GM13976 (cell line): ENCODE results near the gene ESPNL.

Source experiments
- DNase-seq: peaks from one replicate; pipeline ENCODE4 v3.0.0; 2012; ENCODE audit warnings: low spot score
- in situ Hi-C: fragments of 300-500 bp; cut with MboI; formaldehyde crosslinking; loops from one replicate; pipeline ENCODE4 v1.12.0; 2022; ENCODE audit warnings: low sequenced_read_pairs, mixed read lengths, inconsistent platforms; ENCODE audit not compliant: unreplicated experiment
- TF ChIP-seq, protein P1 (sequence below): IDR thresholded peaks from 2 replicates; pipeline ENCODE4 v1.5.1; 2012; ENCODE audit warnings: borderline replicate concordance, mild to moderate bottlenecking; ENCODE audit not compliant: insufficient read depth; ENCODE audit errors: extremely low read depth, missing control alignments, control extremely low read depth

Gene ESPNL

GRCh38 chr2:238130696-238131628 lies 30.8 kb downstream of the ESPNL start:
- TF ChIP-seq, protein P1, sequence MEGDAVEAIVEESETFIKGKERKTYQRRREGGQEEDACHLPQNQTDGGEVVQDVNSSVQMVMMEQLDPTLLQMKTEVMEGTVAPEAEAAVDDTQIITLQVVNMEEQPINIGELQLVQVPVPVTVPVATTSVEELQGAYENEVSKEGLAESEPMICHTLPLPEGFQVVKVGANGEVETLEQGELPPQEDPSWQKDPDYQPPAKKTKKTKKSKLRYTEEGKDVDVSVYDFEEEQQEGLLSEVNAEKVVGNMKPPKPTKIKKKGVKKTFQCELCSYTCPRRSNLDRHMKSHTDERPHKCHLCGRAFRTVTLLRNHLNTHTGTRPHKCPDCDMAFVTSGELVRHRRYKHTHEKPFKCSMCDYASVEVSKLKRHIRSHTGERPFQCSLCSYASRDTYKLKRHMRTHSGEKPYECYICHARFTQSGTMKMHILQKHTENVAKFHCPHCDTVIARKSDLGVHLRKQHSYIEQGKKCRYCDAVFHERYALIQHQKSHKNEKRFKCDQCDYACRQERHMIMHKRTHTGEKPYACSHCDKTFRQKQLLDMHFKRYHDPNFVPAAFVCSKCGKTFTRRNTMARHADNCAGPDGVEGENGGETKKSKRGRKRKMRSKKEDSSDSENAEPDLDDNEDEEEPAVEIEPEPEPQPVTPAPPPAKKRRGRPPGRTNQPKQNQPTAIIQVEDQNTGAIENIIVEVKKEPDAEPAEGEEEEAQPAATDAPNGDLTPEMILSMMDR = no peak
- in situ Hi-C loops = no loop called here
- no peak for DNase-seq

- in situ Hi-C loops = no loop called here
- TF ChIP-seq, protein P1 = no peak
- DNase-seq = no peak
These were observed 31.8 kb downstream of the ESPNL start for GRCh38 chr2:238131761-238132462.

DNA sequence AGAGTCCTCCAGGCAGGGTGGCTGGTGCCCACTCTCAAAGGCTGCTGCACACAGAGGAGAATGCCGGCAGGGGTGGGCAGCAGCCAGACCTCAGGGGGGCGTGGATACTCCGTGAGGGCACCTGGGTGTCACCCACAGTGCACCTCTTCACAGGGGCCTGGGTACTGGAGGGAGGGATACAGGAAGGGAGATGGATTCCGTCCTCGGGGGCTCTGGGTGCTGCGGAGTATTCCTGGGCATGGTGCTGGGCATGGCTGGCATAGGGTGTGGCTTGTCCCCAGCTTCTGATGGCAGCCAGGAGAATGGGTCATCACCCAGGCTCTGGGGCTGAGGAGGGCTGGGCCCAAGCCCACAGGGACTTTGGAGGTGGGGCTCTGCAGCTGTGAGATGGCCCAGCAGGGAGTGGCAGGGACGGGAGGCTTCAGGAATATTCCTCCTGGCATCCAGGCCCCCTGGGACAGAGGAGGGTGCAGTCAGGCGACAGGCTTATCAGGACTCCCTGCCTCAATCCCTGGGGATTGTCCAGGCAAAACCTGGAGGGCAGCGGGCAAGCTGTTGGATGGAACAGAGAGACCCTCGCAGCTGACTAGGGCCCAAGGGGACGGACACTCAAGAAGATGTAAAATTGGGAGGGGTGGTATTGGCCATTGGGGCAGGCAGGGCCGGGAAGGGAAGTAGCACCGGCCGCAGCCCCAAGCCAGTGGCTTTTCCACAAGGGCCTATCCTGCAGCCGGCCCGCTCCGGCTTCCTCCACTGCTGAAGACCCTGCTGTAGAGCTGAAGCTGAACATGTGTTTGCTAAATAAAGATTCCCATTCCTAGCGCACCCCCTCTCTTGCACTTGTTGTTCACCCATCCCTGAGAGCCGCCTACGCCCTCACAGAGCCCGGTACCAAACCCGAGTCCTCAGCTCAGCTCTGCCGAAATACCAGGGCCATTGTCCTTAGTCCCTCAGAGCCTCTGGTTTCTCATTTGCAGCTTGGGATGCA lies 32.6 kb downstream of the ESPNL start:
- DNase-seq = no peak
- TF ChIP-seq, protein P1 = no peak
- in situ Hi-C loops = no loop called here

- no peak for DNase-seq
- in situ Hi-C loops = no loop called here
- TF ChIP-seq, protein P1 = no peak
These were observed 33.6 kb downstream of the ESPNL start for GRCh38 chr2:238133499-238134392.

GRCh38 chr2:238134393-238134785 lies 34.2 kb downstream of the ESPNL start:
- TF ChIP-seq, protein P1 = no peak
- DNase-seq = no peak
- in situ Hi-C loops = no loop called here
